Esophagus muscularis mucosa (tissue), 4 donors: ENCODE measurements around the gene SEMA3G.

Experiments used
- CTCF ChIP-seq, 3 experiments: fragments of 200-600 bp in 2 of 3; fragments of 450-650 bp in 1 of 3; sonication (generic) in 2 of 3; IDR thresholded peaks; one replicate each; pipeline ENCODE4 v1.5.1; 2017 to 2019; ENCODE audit warnings: antibody characterized with exemption in 3 of 3, mild to moderate bottlenecking in 2 of 3, moderate library complexity in 1 of 3
- EP300 ChIP-seq: sonication (generic); formaldehyde crosslinking; IDR thresholded peaks from one replicate; pipeline ENCODE4 v1.6.1; 2017; ENCODE audit warnings: antibody characterized with exemption
- POLR2A ChIP-seq: fragments of 450-650 bp; IDR thresholded peaks from one replicate; pipeline ENCODE4 v1.6.1; 2017; ENCODE audit warnings: antibody characterized with exemption, moderate library complexity, mild to moderate bottlenecking, low read depth
- POLR2AphosphoS5 ChIP-seq, 2 donors: sonication (generic); formaldehyde crosslinking; IDR thresholded peaks; one replicate each; pipeline ENCODE4 v1.6.1; 2017; ENCODE audit warnings: antibody characterized with exemption in 2 of 2

GRCh38 chr3:52398670-52399081 is 46.2 kb downstream of the SEMA3G start:
- no peak for TF ChIP-seq CTCF (IDR thresholded peaks at IDR 0.05)
- no peak for TF ChIP-seq POLR2A
- peak in 1 of 2 donors; percentile 1 for TF ChIP-seq POLR2AphosphoS5 (IDR thresholded peaks at IDR 0.05)
- TF ChIP-seq EP300, result no peak
